Measurements from ENCODE around the gene LRCOL1.

LRCOL1 gene

GRCh38 chr12:132635076-132635955, 24.9 kb upstream of the LRCOL1 start:
- H3K27me3 ChIP-seq (ENCODE audit: control insufficient read depth in 2 of 2, insufficient read depth in 2 of 2, low read length in 2 of 2), result no peaks in the 10 kb centered on the region
- peaks cover 57 to 68% of the 10 kb centered on the region in 2 donors for H3K36me3 ChIP-seq (ENCODE audit: control insufficient read depth in 2 of 2, insufficient read depth in 2 of 2, low read length in 2 of 2)
- no peak overlapping the region for H3K4me3 ChIP-seq (ENCODE audit: low read length in 2 of 2)
- H3K9me3 ChIP-seq (ENCODE audit: control insufficient read depth in 2 of 2, low read length in 2 of 2), result no peaks in the 10 kb centered on the region
- no peak overlapping the region for H3K27ac ChIP-seq (ENCODE audit: low read depth in 2 of 2, low read length in 2 of 2)
- H3K4me1 ChIP-seq (ENCODE audit: control insufficient read depth in 2 of 2, insufficient read depth in 2 of 2, low read length in 2 of 2), result no peaks in the 10 kb centered on the region
- no peak overlapping the region for H3K9ac ChIP-seq (ENCODE audit: low read depth in 1 of 2, low read length in 2 of 2)

- Histone ChIP-seq H3K4me1 (ENCODE audit: control insufficient read depth in 2 of 2, insufficient read depth in 2 of 2, low read length in 2 of 2) (no peaks in the 10 kb centered on the region), H3K27me3 (ENCODE audit: control insufficient read depth in 2 of 2, insufficient read depth in 2 of 2, low read length in 2 of 2) (no peaks in the 10 kb centered on the region), H3K4me3 (ENCODE audit: low read length in 2 of 2) (no peak overlapping the region), H3K36me3 (ENCODE audit: control insufficient read depth in 2 of 2, insufficient read depth in 2 of 2, low read length in 2 of 2) (peaks cover 62 to 76% of the 10 kb centered on the region in 2 donors), H3K9ac (ENCODE audit: low read depth in 1 of 2, low read length in 2 of 2) (no peak overlapping the region), H3K27ac (ENCODE audit: low read depth in 2 of 2, low read length in 2 of 2) (no peak overlapping the region), H3K9me3 (ENCODE audit: control insufficient read depth in 2 of 2, low read length in 2 of 2) (no peaks in the 10 kb centered on the region)
These were observed 24.1 kb upstream of the LRCOL1 start for GRCh38 chr12:132634411-132634990.

- H3K27ac ChIP-seq (ENCODE audit: low read depth in 2 of 2, low read length in 2 of 2), result no peak overlapping the region
- H3K9ac ChIP-seq (ENCODE audit: low read depth in 1 of 2, low read length in 2 of 2), result no peak overlapping the region
- H3K27me3 ChIP-seq (ENCODE audit: control insufficient read depth in 2 of 2, insufficient read depth in 2 of 2, low read length in 2 of 2), result no peaks in the 10 kb centered on the region
- no peak overlapping the region for H3K4me3 ChIP-seq (ENCODE audit: low read length in 2 of 2)
- peaks cover 67 to 80% of the 10 kb centered on the region in 2 donors for H3K36me3 ChIP-seq (ENCODE audit: control insufficient read depth in 2 of 2, insufficient read depth in 2 of 2, low read length in 2 of 2)
- H3K4me1 ChIP-seq (ENCODE audit: control insufficient read depth in 2 of 2, insufficient read depth in 2 of 2, low read length in 2 of 2), result no peaks in the 10 kb centered on the region
- H3K9me3 ChIP-seq (ENCODE audit: control insufficient read depth in 2 of 2, low read length in 2 of 2), result no peaks in the 10 kb centered on the region
These were observed 23.5 kb upstream of the LRCOL1 start for GRCh38 chr12:132633901-132634300.

GRCh38 chr12:132633398-132633797, 23.0 kb upstream of the LRCOL1 start:
- Histone ChIP-seq H3K36me3 (ENCODE audit: control insufficient read depth in 2 of 2, insufficient read depth in 2 of 2, low read length in 2 of 2) (peaks cover 67 to 77% of the 10 kb centered on the region in 2 donors), H3K4me1 (ENCODE audit: control insufficient read depth in 2 of 2, insufficient read depth in 2 of 2, low read length in 2 of 2) (no peaks in the 10 kb centered on the region), H3K27ac (ENCODE audit: low read depth in 2 of 2, low read length in 2 of 2) (no peak overlapping the region), H3K9me3 (ENCODE audit: control insufficient read depth in 2 of 2, low read length in 2 of 2) (no peaks in the 10 kb centered on the region), H3K9ac (ENCODE audit: low read depth in 1 of 2, low read length in 2 of 2) (no peak overlapping the region), H3K27me3 (ENCODE audit: control insufficient read depth in 2 of 2, insufficient read depth in 2 of 2, low read length in 2 of 2) (no peaks in the 10 kb centered on the region), H3K4me3 (ENCODE audit: low read length in 2 of 2) (no peak overlapping the region)

- Histone ChIP-seq H3K36me3 (ENCODE audit: control insufficient read depth in 2 of 2, insufficient read depth in 2 of 2, low read length in 2 of 2) (peaks cover 63 to 72% of the 10 kb centered on the region in 2 donors), H3K27ac (ENCODE audit: low read depth in 2 of 2, low read length in 2 of 2) (no peak overlapping the region), H3K27me3 (ENCODE audit: control insufficient read depth in 2 of 2, insufficient read depth in 2 of 2, low read length in 2 of 2) (no peaks in the 10 kb centered on the region), H3K4me3 (ENCODE audit: low read length in 2 of 2) (no peak overlapping the region), H3K9ac (ENCODE audit: low read depth in 1 of 2, low read length in 2 of 2) (no peak overlapping the region), H3K9me3 (ENCODE audit: control insufficient read depth in 2 of 2, low read length in 2 of 2) (no peaks in the 10 kb centered on the region), H3K4me1 (ENCODE audit: control insufficient read depth in 2 of 2, insufficient read depth in 2 of 2, low read length in 2 of 2) (no peaks in the 10 kb centered on the region)
These were observed 22.3 kb upstream of the LRCOL1 start for GRCh38 chr12:132632521-132633228.

GRCh38 chr12:132631666-132632065, 21.3 kb upstream of the LRCOL1 start:
- H3K27me3 ChIP-seq (ENCODE audit: control insufficient read depth in 2 of 2, insufficient read depth in 2 of 2, low read length in 2 of 2), result no peaks in the 10 kb centered on the region
- no peak overlapping the region for H3K4me3 ChIP-seq (ENCODE audit: low read length in 2 of 2)
- no peaks in the 10 kb centered on the region for H3K9me3 ChIP-seq (ENCODE audit: control insufficient read depth in 2 of 2, low read length in 2 of 2)
- peaks cover 52 to 64% of the 10 kb centered on the region in 2 donors for H3K36me3 ChIP-seq (ENCODE audit: control insufficient read depth in 2 of 2, insufficient read depth in 2 of 2, low read length in 2 of 2)
- H3K4me1 ChIP-seq (ENCODE audit: control insufficient read depth in 2 of 2, insufficient read depth in 2 of 2, low read length in 2 of 2), result no peaks in the 10 kb centered on the region
- H3K9ac ChIP-seq (ENCODE audit: low read depth in 1 of 2, low read length in 2 of 2), result no peak overlapping the region
- H3K27ac ChIP-seq (ENCODE audit: low read depth in 2 of 2, low read length in 2 of 2), result no peak overlapping the region

- no peaks in the 10 kb centered on the region for H3K27me3 ChIP-seq (ENCODE audit: control insufficient read depth in 2 of 2, insufficient read depth in 2 of 2, low read length in 2 of 2)
- H3K4me1 ChIP-seq (ENCODE audit: control insufficient read depth in 2 of 2, insufficient read depth in 2 of 2, low read length in 2 of 2), result no peaks in the 10 kb centered on the region
- H3K9ac ChIP-seq (ENCODE audit: low read depth in 1 of 2, low read length in 2 of 2), result no peak overlapping the region
- peaks cover 47 to 58% of the 10 kb centered on the region in 2 donors for H3K36me3 ChIP-seq (ENCODE audit: control insufficient read depth in 2 of 2, insufficient read depth in 2 of 2, low read length in 2 of 2)
- H3K9me3 ChIP-seq (ENCODE audit: control insufficient read depth in 2 of 2, low read length in 2 of 2), result no peaks in the 10 kb centered on the region
- no peak overlapping the region for H3K27ac ChIP-seq (ENCODE audit: low read depth in 2 of 2, low read length in 2 of 2)
- H3K4me3 ChIP-seq (ENCODE audit: low read length in 2 of 2), result no peak overlapping the region
These were observed 20.3 kb upstream of the LRCOL1 start for GRCh38 chr12:132630672-132631071.

- Histone ChIP-seq H3K27me3 (ENCODE audit: control insufficient read depth in 2 of 2, insufficient read depth in 2 of 2, low read length in 2 of 2) (no peaks in the 10 kb centered on the region), H3K9ac (ENCODE audit: low read depth in 1 of 2, low read length in 2 of 2) (no peak overlapping the region), H3K4me3 (ENCODE audit: low read length in 2 of 2) (no peak overlapping the region), H3K27ac (ENCODE audit: low read depth in 2 of 2, low read length in 2 of 2) (no peak overlapping the region), H3K36me3 (ENCODE audit: control insufficient read depth in 2 of 2, insufficient read depth in 2 of 2, low read length in 2 of 2) (peaks cover 44 to 51% of the 10 kb centered on the region in 2 donors), H3K9me3 (ENCODE audit: control insufficient read depth in 2 of 2, low read length in 2 of 2) (no peaks in the 10 kb centered on the region), H3K4me1 (ENCODE audit: control insufficient read depth in 2 of 2, insufficient read depth in 2 of 2, low read length in 2 of 2) (no peaks in the 10 kb centered on the region)
These were observed 18.9 kb upstream of the LRCOL1 start for GRCh38 chr12:132629330-132629729.

- Histone ChIP-seq H3K27ac (ENCODE audit: low read depth in 2 of 2, low read length in 2 of 2) (no peak overlapping the region), H3K27me3 (ENCODE audit: control insufficient read depth in 2 of 2, insufficient read depth in 2 of 2, low read length in 2 of 2) (no peaks in the 10 kb centered on the region), H3K36me3 (ENCODE audit: control insufficient read depth in 2 of 2, insufficient read depth in 2 of 2, low read length in 2 of 2) (peaks cover 20 to 23% of the 10 kb centered on the region in 2 donors), H3K4me1 (ENCODE audit: control insufficient read depth in 2 of 2, insufficient read depth in 2 of 2, low read length in 2 of 2) (peaks cover 2 to 7% of the 10 kb centered on the region in 2 donors), H3K9me3 (ENCODE audit: control insufficient read depth in 2 of 2, low read length in 2 of 2) (no peaks in the 10 kb centered on the region), H3K9ac (ENCODE audit: low read depth in 1 of 2, low read length in 2 of 2) (no peak overlapping the region), H3K4me3 (ENCODE audit: low read length in 2 of 2) (no peak overlapping the region)
These were observed 15.5 kb upstream of the LRCOL1 start for GRCh38 chr12:132625731-132626430.
